AG04450 (cell line): ENCODE results near the gene ARMH1. TPM values are rescaled to one million over a fixed set of nuclear protein-coding genes. Genes with fewer than 3 reads are reported as not detected.
"Not testable (repeated sequence)": the region's sequence is repeated elsewhere in the genome, so short reads cannot be mapped to it uniquely, and the experiment has no call there.

Experiments
- CTCF ChIA-PET: fragments of 300-600, 350-600 bp; formaldehyde crosslinking; extraction: SDS; loops from one replicate; lab custom pipeline; 2022; ENCODE audit warnings: antibody characterized with exemption, inconsistent platforms; lab: Charles Lee
- POLR2A ChIA-PET: fragments of 350-600 bp; formaldehyde crosslinking; extraction: SDS; loops from one replicate; lab custom pipeline; 2021; ENCODE audit warnings: antibody characterized with exemption, inconsistent platforms; lab: Yijun Ruan, JAX
- DNase-seq: peaks from one replicate; pipeline ENCODE4 v3.0.0-alpha.2; 2011; ENCODE audit warnings: low read depth, low spot score
- H3K27ac ChIP-seq: one replicate; pipeline ENCODE4 v1.5.1; 2012; ENCODE audit warnings: low read depth, low read length, control low read depth
- H3K27me3 ChIP-seq: one replicate; pipeline ENCODE4 v1.6.0; 2012; ENCODE audit warnings: low read length; ENCODE audit not compliant: control insufficient read depth, insufficient read depth
- H3K4me3 ChIP-seq: 2 replicates; pipeline ENCODE4 v1.5.1; 2011; ENCODE audit warnings: mild to moderate bottlenecking, low read depth, low read length, control low read depth
- H3K9me3 ChIP-seq: 2 replicates; pipeline ENCODE4 v1.5.1; 2012; ENCODE audit warnings: low read length; ENCODE audit not compliant: control insufficient read depth, insufficient read depth
- CTCF ChIP-seq: IDR thresholded peaks from 2 replicates; pipeline ENCODE4 v1.5.1; 2011; ENCODE audit warnings: low read depth, low read length, control low read depth, inconsistent platforms
- polyA plus RNA-seq: library from polyadenylated mRNA; depleted of rRNA; stranded (reverse); fragments of >200 nt; gene quantifications from 2 replicates; pipeline ENCODE4 v1.2.3, GENCODE V29; 2011

The ARMH1 gene
- polyA plus RNA-seq, 1 experiment = 2.7 TPM

GRCh38 chr1:44663417-44663816 lies 11.1 kb upstream of the ARMH1 start:
- POLR2A ChIA-PET = no interaction called here
- DNase-seq = no peak
- Histone ChIP-seq H3K9me3 (no peaks in the 10 kb centered on the region), H3K4me3 (no peak overlapping the region), H3K27me3 (no peaks in the 10 kb centered on the region), H3K27ac (no peak overlapping the region)
- CTCF ChIA-PET = interaction anchor here (1.8 to 3.6 kb wide), 2 partner anchors 11 to 55 kb away, joined by 5 to 15 read pairs; no protein-coding TSS in a partner anchor
- TF ChIP-seq CTCF = no peak

- Histone ChIP-seq H3K27ac (no peak overlapping the region), H3K9me3 (no peaks in the 10 kb centered on the region), H3K4me3 (no peak overlapping the region), H3K27me3 (no peaks in the 10 kb centered on the region)
- ChIA-PET CTCF (interaction anchor here (1.2 to 3.6 kb wide), 2 partner anchors 10 to 12 kb away, joined by 4 to 15 read pairs; no protein-coding TSS in a partner anchor), POLR2A (no interaction called here)
- DNase-seq = no peak
- TF ChIP-seq CTCF = no peak
Observed at GRCh38 chr1:44664730-44665370, 9.7 kb upstream of the ARMH1 start.

GRCh38 chr1:44666719-44667118 lies 7.8 kb upstream of the ARMH1 start:
- H3K4me3 ChIP-seq, H3K27ac ChIP-seq, H3K27me3 ChIP-seq, POLR2A ChIA-PET, H3K9me3 ChIP-seq, CTCF ChIA-PET, DNase-seq: not testable (repeated sequence)

- POLR2A ChIA-PET = interaction anchor here (0.6 kb wide), 1 partner anchor 59 kb away, joined by 3 read pairs; no protein-coding TSS in a partner anchor
Observed at GRCh38 chr1:44670751-44671640, 3.5 kb upstream of the ARMH1 start.

More at GRCh38 chr1:44670751-44671640, 3.5 kb upstream of the ARMH1 start:
- DNase-seq = no peak
- Histone ChIP-seq H3K4me3 (no peak overlapping the region), H3K27me3 (no peaks in the 10 kb centered on the region), H3K9me3 (no peaks in the 10 kb centered on the region), H3K27ac (no peak overlapping the region)
- CTCF ChIA-PET = interaction anchor here (1.1 to 4.2 kb wide), 3 partner anchors 15 to 18 kb away, joined by 3 to 24 read pairs (median 10); no protein-coding TSS in a partner anchor
- no peak for TF ChIP-seq CTCF
